ENCODE results near the gene PRADC1. TPM values are rescaled to one million over a fixed set of nuclear protein-coding genes. Genes with fewer than 3 reads are reported as not detected.

Gene PRADC1
- total and polyA plus RNA-seq, 2 experiments from 2014 or later = 6.5 to 8.3 TPM

- no peak overlapping the region for H3K27ac ChIP-seq (ENCODE audit: low read depth)
- no peak overlapping the region for H3K4me2 ChIP-seq
- peaks cover 11% of the 10 kb centered on the region; the same call in 1 of the 2 replicates for H3F3A ChIP-seq (replicated peaks; ENCODE audit: low read depth)
- no peaks in the 10 kb centered on the region for H3K27me3 ChIP-seq (ENCODE audit: insufficient read depth)
- H3K4me3 ChIP-seq = no peak overlapping the region
- H4K20me1 ChIP-seq (replicated peaks; ENCODE audit: insufficient read depth) = peaks cover 28% of the 10 kb centered on the region
- H3K4me1 Mint-ChIP-seq = peaks cover 18% of the 10 kb centered on the region; the same call in 2 of the 3 replicates
- peaks cover 4% of the 10 kb centered on the region; the same call in 1 of the 2 replicates for H3K36me3 ChIP-seq (ENCODE audit: insufficient read depth)
- H3K27me3 Mint-ChIP-seq (ENCODE audit: insufficient read depth, low read depth, poor library complexity) = peaks cover 14% of the 10 kb centered on the region
- H3K27ac Mint-ChIP-seq = no peak overlapping the region
- DNase-seq (ENCODE audit: low spot score) (no peak), ATAC-seq (peak; percentile 31)
- no peaks in the 10 kb centered on the region for H3K9me2 ChIP-seq (ENCODE audit: insufficient read depth)
- H3K79me2 ChIP-seq (replicated peaks; ENCODE audit: insufficient read depth) = no peaks in the 10 kb centered on the region
- TF ChIP-seq, protein P1, sequence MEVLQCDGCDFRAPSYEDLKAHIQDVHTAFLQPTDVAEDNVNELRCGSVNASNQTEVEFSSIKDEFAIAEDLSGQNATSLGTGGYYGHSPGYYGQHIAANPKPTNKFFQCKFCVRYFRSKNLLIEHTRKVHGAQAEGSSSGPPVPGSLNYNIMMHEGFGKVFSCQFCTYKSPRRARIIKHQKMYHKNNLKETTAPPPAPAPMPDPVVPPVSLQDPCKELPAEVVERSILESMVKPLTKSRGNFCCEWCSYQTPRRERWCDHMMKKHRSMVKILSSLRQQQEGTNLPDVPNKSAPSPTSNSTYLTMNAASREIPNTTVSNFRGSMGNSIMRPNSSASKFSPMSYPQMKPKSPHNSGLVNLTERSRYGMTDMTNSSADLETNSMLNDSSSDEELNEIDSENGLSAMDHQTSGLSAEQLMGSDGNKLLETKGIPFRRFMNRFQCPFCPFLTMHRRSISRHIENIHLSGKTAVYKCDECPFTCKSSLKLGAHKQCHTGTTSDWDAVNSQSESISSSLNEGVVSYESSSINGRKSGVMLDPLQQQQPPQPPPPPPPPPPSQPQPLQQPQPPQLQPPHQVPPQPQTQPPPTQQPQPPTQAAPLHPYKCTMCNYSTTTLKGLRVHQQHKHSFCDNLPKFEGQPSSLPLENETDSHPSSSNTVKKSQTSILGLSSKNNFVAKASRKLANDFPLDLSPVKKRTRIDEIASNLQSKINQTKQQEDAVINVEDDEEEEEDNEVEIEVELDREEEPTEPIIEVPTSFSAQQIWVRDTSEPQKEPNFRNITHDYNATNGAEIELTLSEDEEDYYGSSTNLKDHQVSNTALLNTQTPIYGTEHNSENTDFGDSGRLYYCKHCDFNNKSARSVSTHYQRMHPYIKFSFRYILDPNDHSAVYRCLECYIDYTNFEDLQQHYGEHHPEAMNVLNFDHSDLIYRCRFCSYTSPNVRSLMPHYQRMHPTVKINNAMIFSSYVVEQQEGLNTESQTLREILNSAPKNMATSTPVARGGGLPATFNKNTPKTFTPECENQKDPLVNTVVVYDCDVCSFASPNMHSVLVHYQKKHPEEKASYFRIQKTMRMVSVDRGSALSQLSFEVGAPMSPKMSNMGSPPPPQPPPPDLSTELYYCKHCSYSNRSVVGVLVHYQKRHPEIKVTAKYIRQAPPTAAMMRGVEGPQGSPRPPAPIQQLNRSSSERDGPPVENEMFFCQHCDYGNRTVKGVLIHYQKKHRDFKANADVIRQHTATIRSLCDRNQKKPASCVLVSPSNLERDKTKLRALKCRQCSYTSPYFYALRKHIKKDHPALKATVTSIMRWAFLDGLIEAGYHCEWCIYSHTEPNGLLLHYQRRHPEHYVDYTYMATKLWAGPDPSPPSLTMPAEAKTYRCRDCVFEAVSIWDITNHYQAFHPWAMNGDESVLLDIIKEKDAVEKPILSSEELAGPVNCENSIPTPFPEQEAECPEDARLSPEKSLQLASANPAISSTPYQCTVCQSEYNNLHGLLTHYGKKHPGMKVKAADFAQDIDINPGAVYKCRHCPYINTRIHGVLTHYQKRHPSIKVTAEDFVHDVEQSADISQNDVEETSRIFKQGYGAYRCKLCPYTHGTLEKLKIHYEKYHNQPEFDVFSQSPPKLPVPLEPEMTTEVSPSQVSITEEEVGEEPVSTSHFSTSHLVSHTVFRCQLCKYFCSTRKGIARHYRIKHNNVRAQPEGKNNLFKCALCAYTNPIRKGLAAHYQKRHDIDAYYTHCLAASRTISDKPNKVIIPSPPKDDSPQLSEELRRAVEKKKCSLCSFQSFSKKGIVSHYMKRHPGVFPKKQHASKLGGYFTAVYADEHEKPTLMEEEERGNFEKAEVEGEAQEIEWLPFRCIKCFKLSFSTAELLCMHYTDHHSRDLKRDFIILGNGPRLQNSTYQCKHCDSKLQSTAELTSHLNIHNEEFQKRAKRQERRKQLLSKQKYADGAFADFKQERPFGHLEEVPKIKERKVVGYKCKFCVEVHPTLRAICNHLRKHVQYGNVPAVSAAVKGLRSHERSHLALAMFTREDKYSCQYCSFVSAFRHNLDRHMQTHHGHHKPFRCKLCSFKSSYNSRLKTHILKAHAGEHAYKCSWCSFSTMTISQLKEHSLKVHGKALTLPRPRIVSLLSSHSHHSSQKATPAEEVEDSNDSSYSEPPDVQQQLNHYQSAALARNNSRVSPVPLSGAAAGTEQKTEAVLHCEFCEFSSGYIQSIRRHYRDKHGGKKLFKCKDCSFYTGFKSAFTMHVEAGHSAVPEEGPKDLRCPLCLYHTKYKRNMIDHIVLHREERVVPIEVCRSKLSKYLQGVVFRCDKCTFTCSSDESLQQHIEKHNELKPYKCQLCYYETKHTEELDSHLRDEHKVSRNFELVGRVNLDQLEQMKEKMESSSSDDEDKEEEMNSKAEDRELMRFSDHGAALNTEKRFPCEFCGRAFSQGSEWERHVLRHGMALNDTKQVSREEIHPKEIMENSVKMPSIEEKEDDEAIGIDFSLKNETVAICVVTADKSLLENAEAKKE (CRISPR knock-in tag; IDR thresholded peaks at IDR 0.05) = no peak
- no peak for TF ChIP-seq CTCF (conservative IDR thresholded peaks at IDR 0.05; ENCODE audit: low read depth in 2 of 2)
- TF ChIP-seq JUNB (IDR thresholded peaks at IDR 0.05; ENCODE audit: unreplicated experiment) = no peak
- TF ChIP-seq ZNF114 (CRISPR knock-in tag; IDR thresholded peaks at IDR 0.05) = no peak
- no peaks in the 10 kb centered on the region for H3K9me3 Mint-ChIP-seq
- H2AFZ ChIP-seq = no peak overlapping the region
- peaks cover 47% of the 10 kb centered on the region for H3K36me3 Mint-ChIP-seq (ENCODE audit: low read depth)
- peaks cover 5% of the 10 kb centered on the region; the same call in 1 of the 2 replicates for H3K4me1 ChIP-seq (ENCODE audit: insufficient read depth)
- no peak overlapping the region for H3K4me3 Mint-ChIP-seq
These were observed 22.1 kb upstream of the PRADC1 start for GRCh38 chr2:73255007-73255644.

Data from GM23338 (cell line).